ENCODE data around the gene DGCR6. TPM values are rescaled to one million over a fixed set of nuclear protein-coding genes. Genes with fewer than 3 reads are reported as not detected.
"Not testable (repeated sequence)": the region's sequence is repeated elsewhere in the genome, so short reads cannot be mapped to it uniquely, and the experiment has no call there.

The DGCR6 gene
- total RNA-seq, 2 donors from 2014 or later, result 2.9 to 4.3 TPM

DNA sequence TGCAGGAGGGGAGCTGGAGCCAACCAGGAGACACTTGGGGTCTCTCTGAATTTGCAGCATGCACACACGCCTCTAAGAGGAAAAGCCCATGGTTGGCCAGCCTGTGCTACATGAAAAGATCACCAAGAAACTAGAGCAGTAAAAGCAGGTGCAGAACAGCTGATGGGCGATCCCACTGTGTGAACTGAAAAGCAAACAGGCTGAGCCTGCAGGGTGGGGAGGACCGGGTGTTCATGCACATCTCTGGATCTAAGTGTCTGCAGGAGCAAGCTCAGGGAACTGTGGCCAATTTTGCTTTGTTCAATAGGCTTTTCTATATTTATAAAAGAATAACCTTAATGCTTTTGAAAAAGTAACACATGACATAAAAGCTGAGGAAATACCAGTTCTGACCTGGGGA, 11.7 kb downstream of the DGCR6 start:
- not testable (repeated sequence) for DNase-seq; H3K4me3 ChIP-seq (ENCODE audit: low read length); H3K4me3 Mint-ChIP-seq; H3K27me3 ChIP-seq (ENCODE audit: control insufficient read depth, insufficient read depth, low read length, poor library complexity, severe bottlenecking); H3K27ac ChIP-seq (ENCODE audit: low read depth, low read length); H3K9me3 ChIP-seq (ENCODE audit: control insufficient read depth, low read length); H3K27me3 Mint-ChIP-seq (ENCODE audit: insufficient read depth); H3K27ac Mint-ChIP-seq; H3K36me3 ChIP-seq (ENCODE audit: control insufficient read depth, insufficient read depth, low read length); H3K9me3 Mint-ChIP-seq; H3K4me1 ChIP-seq (ENCODE audit: control insufficient read depth, insufficient read depth, low read length); H3K9ac ChIP-seq (ENCODE audit: extremely low read depth, low read length, poor library complexity, severe bottlenecking); H3K4me1 Mint-ChIP-seq; H3K36me3 Mint-ChIP-seq (ENCODE audit: low read depth)
- no CpG with 5 or more reads among the region's 3 CpGs for WGBS, 2 experiments (ENCODE audit: insufficient coverage in 1 of 2, insufficient read length in 1 of 2)

DNA sequence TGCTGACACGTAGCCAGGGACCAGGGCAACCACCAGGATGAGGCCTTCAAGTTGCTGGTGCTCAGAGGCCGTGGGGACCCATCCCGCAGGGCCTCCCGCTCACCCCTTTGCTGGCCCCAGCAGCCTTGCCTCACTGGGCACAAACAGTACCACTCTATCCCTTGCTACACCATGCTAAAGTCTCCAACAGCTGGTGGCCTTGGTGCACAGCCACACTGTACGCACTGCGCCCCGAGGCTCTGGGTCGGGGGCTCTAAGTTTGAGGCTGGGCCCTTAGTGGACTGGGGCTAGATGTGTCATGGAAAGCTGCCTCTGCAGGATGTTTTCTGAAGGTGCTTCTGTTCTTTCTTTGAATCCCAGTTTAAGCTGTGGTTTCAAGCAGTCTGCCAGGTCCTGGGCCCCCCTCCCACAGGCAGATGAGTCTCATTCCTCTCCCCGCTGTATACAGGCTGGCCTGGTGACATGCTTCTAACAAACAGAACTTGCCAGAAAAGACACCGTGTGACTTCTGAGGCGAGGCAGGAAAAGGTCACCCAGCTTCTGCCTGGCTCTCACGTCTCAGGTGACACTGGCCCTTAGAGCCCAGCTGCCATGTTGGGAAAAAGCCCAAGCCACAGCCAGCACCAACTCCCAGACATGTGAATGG, 14.3 kb downstream of the DGCR6 start:
- H3K36me3 Mint-ChIP-seq (ENCODE audit: low read depth); H3K27me3 ChIP-seq (ENCODE audit: control insufficient read depth, insufficient read depth, low read length, poor library complexity, severe bottlenecking); H3K4me1 ChIP-seq (ENCODE audit: control insufficient read depth, insufficient read depth, low read length); H3K4me1 Mint-ChIP-seq; H3K9me3 ChIP-seq (ENCODE audit: control insufficient read depth, low read length); H3K9me3 Mint-ChIP-seq; H3K9ac ChIP-seq (ENCODE audit: extremely low read depth, low read length, poor library complexity, severe bottlenecking); DNase-seq; H3K4me3 ChIP-seq (ENCODE audit: low read length); H3K27me3 Mint-ChIP-seq (ENCODE audit: insufficient read depth); H3K27ac ChIP-seq (ENCODE audit: low read depth, low read length); H3K36me3 ChIP-seq (ENCODE audit: control insufficient read depth, insufficient read depth, low read length); H3K27ac Mint-ChIP-seq; H3K4me3 Mint-ChIP-seq: not testable (repeated sequence)
- no CpG with 5 or more reads among the region's 12 CpGs for WGBS, 2 experiments (ENCODE audit: insufficient coverage in 1 of 2, insufficient read length in 1 of 2)

DNA sequence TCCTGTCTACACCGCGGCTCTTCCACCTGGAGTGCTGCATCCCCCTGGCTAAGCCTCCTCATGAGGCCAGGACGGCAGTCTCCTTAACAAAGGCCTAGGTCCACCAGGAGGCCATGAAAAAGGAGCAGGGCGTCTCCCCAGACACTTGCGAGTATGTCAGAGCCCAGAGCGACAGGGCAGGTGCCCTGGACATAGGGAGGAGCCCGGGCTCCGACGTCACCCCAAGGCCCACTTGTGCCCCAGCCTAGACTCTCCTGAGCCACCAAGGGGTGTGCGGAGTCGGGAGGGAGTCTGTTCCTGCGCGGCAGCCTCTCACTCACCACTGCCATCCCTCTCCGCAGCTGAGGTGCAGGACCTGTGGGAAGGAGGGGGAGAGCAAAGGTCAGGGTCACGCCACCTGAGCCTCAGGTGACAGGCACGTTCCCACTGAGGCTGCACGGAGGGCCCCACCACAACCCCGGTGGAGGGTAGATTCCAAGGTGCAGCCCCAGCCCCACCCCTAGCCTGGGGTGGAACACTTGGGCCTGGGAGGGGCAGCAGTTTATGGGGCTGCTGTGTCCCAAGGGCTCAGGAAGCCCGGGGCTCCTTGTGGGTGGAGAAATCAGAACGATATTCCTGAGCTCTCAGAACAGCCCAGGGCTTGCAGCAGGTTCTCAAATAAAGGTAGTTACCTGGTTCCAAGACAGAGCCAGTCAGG, 19.4 kb downstream of the DGCR6 start:
- H3K4me3 Mint-ChIP-seq, result no peak overlapping the region
- H3K4me1 Mint-ChIP-seq, result no peaks in the 10 kb centered on the region
- Histone ChIP-seq H3K36me3 (ENCODE audit: control insufficient read depth, insufficient read depth, low read length) (no peaks in the 10 kb centered on the region), H3K4me1 (ENCODE audit: control insufficient read depth, insufficient read depth, low read length) (no peaks in the 10 kb centered on the region), H3K4me3 (ENCODE audit: low read length) (no peak overlapping the region), H3K27me3 (ENCODE audit: control insufficient read depth, insufficient read depth, low read length, poor library complexity, severe bottlenecking) (no peaks in the 10 kb centered on the region), H3K27ac (ENCODE audit: low read depth, low read length) (no peak overlapping the region), H3K9me3 (ENCODE audit: control insufficient read depth, low read length) (no peaks in the 10 kb centered on the region), H3K9ac (ENCODE audit: extremely low read depth, low read length, poor library complexity, severe bottlenecking) (no peak overlapping the region)
- H3K9me3 Mint-ChIP-seq, result no peaks in the 10 kb centered on the region
- no peak overlapping the region for H3K27ac Mint-ChIP-seq
- WGBS, 2 experiments (ENCODE audit: insufficient coverage in 1 of 2, insufficient read length in 1 of 2), result no CpG with 5 or more reads among the region's 20 CpGs
- DNase-seq, result no peak
- H3K27me3 Mint-ChIP-seq (ENCODE audit: insufficient read depth), result no peaks in the 10 kb centered on the region
- TF ChIP-seq, protein P1, sequence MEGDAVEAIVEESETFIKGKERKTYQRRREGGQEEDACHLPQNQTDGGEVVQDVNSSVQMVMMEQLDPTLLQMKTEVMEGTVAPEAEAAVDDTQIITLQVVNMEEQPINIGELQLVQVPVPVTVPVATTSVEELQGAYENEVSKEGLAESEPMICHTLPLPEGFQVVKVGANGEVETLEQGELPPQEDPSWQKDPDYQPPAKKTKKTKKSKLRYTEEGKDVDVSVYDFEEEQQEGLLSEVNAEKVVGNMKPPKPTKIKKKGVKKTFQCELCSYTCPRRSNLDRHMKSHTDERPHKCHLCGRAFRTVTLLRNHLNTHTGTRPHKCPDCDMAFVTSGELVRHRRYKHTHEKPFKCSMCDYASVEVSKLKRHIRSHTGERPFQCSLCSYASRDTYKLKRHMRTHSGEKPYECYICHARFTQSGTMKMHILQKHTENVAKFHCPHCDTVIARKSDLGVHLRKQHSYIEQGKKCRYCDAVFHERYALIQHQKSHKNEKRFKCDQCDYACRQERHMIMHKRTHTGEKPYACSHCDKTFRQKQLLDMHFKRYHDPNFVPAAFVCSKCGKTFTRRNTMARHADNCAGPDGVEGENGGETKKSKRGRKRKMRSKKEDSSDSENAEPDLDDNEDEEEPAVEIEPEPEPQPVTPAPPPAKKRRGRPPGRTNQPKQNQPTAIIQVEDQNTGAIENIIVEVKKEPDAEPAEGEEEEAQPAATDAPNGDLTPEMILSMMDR (conservative IDR thresholded peaks at IDR 0.05), result no peak
- no peaks in the 10 kb centered on the region for H3K36me3 Mint-ChIP-seq (ENCODE audit: low read depth)

DNA sequence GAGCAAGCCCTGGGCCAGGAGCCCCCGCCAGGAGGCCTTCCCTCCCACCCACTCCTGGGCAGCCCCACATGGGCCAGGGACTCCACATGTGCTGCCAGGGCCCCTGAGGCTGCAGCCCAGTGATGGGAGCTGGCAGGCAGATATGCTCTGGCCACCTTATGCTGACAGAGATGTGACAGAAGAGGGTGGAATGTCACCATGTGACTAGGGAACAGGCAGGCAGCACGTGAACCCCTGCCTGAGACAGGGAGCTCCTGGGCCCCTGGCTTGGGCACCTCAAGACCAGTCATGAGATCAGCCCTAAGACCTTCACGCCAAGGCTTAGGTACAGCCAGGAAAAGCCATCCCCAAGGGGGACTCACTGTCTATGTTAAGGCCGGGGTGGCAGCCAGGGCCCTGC, 20.9 kb downstream of the DGCR6 start:
- no peak overlapping the region for H3K9ac ChIP-seq (ENCODE audit: extremely low read depth, low read length, poor library complexity, severe bottlenecking)
- H3K9me3 ChIP-seq (ENCODE audit: control insufficient read depth, low read length), result no peaks in the 10 kb centered on the region
- no peak for DNase-seq
- no peaks in the 10 kb centered on the region for H3K4me1 Mint-ChIP-seq
- no peak overlapping the region for H3K4me3 ChIP-seq (ENCODE audit: low read length)
- no peaks in the 10 kb centered on the region for H3K27me3 ChIP-seq (ENCODE audit: control insufficient read depth, insufficient read depth, low read length, poor library complexity, severe bottlenecking)
- no peak overlapping the region for H3K4me3 Mint-ChIP-seq
- H3K36me3 Mint-ChIP-seq (ENCODE audit: low read depth), result no peaks in the 10 kb centered on the region
- TF ChIP-seq, protein P1 (conservative IDR thresholded peaks at IDR 0.05), result no peak
- H3K27ac Mint-ChIP-seq, result no peak overlapping the region
- no peak overlapping the region for H3K27ac ChIP-seq (ENCODE audit: low read depth, low read length)
- H3K27me3 Mint-ChIP-seq (ENCODE audit: insufficient read depth), result no peaks in the 10 kb centered on the region
- WGBS, 2 experiments (ENCODE audit: insufficient coverage in 1 of 2, insufficient read length in 1 of 2), result no CpG with 5 or more reads among the region's 4 CpGs
- H3K4me1 ChIP-seq (ENCODE audit: control insufficient read depth, insufficient read depth, low read length), result no peaks in the 10 kb centered on the region
- H3K36me3 ChIP-seq (ENCODE audit: control insufficient read depth, insufficient read depth, low read length), result no peaks in the 10 kb centered on the region
- H3K9me3 Mint-ChIP-seq, result no peaks in the 10 kb centered on the region

Measured in endodermal cell (in vitro differentiated cells).